Mesenchymal stem cell (in vitro differentiated cells and primary cell): Measurements from ENCODE around the gene HSP90AB1.
A peak's percentile ranks its signal among the peaks of the same experiment; 100 is the strongest.

ENCODE experiments used
- DNase-seq: peaks from one replicate; pipeline ENCODE4 v3.0.0-alpha.2; 2013
- H2AFZ ChIP-seq: one replicate; pipeline ENCODE4 v1.6.1; 2013; ENCODE audit warnings: low read depth, mild to moderate bottlenecking, control low read depth, inconsistent platforms, low read length, moderate library complexity
- H2AK5ac ChIP-seq: 2 replicates; pipeline ENCODE4 v1.6.1; 2013; ENCODE audit warnings: low read length, moderate library complexity, mild to moderate bottlenecking, inconsistent platforms; ENCODE audit not compliant: severe bottlenecking
- H2BK120ac ChIP-seq: one replicate; pipeline ENCODE4 v1.6.1; 2013; ENCODE audit warnings: low read depth, mild to moderate bottlenecking, inconsistent platforms, low read length, moderate library complexity
- H2BK12ac ChIP-seq, 2 experiments: one replicate each; pipeline ENCODE4 v1.6.1; 2013; ENCODE audit warnings: inconsistent platforms in 2 of 2, low read length in 2 of 2, mild to moderate bottlenecking in 2 of 2, moderate library complexity in 2 of 2, control low read depth in 1 of 2
- H2BK15ac ChIP-seq: one replicate; pipeline ENCODE4 v1.6.1; 2013; ENCODE audit warnings: mild to moderate bottlenecking, low read depth, inconsistent platforms; ENCODE audit not compliant: poor library complexity, severe bottlenecking
- H2BK5ac ChIP-seq: 2 replicates; pipeline ENCODE4 v1.6.1; 2013; ENCODE audit warnings: low read depth, mild to moderate bottlenecking, low read length, control low read depth, inconsistent platforms; ENCODE audit not compliant: poor library complexity, severe bottlenecking
- H3K14ac ChIP-seq, 2 experiments: one replicate each; pipeline ENCODE4 v1.6.1; 2013; ENCODE audit warnings: inconsistent platforms in 2 of 2, low read length in 2 of 2, control low read depth in 1 of 2, mild to moderate bottlenecking in 1 of 2, moderate library complexity in 1 of 2
- H3K18ac ChIP-seq, 2 experiments: one replicate each; pipeline ENCODE4 v1.6.1; 2013; ENCODE audit warnings: inconsistent platforms in 2 of 2, low read length in 2 of 2, control low read depth in 1 of 2, low read depth in 1 of 2, mild to moderate bottlenecking in 1 of 2
- H3K23ac ChIP-seq, 2 experiments: one replicate each; pipeline ENCODE4 v1.6.1; 2013; ENCODE audit warnings: inconsistent platforms in 2 of 2, low read length in 2 of 2, mild to moderate bottlenecking in 2 of 2, moderate library complexity in 2 of 2, control low read depth in 1 of 2
- H3K27ac ChIP-seq: 2 replicates; pipeline ENCODE4 v1.5.1; 2013; ENCODE audit warnings: mild to moderate bottlenecking, moderate library complexity, low read length, control low read depth, inconsistent platforms; ENCODE audit not compliant: poor library complexity, severe bottlenecking
- H3K27me3 ChIP-seq, 2 experiments: 2 replicates each; pipeline versions ENCODE4 v1.6.1 to v1.7.0; 2013; ENCODE audit warnings: low read length in 2 of 2, mild to moderate bottlenecking in 2 of 2, moderate library complexity in 2 of 2, control low read depth in 1 of 2, inconsistent platforms in 1 of 2; ENCODE audit not compliant: control insufficient read depth in 1 of 2, insufficient read depth in 1 of 2
- H3K36me3 ChIP-seq, 2 experiments: 2 replicates each; pipeline versions ENCODE4 v1.6.1 to v1.7.0; 2013; ENCODE audit warnings: low read length in 2 of 2, control low read depth in 1 of 2, inconsistent platforms in 1 of 2, low read depth in 1 of 2, mild to moderate bottlenecking in 1 of 2; ENCODE audit not compliant: insufficient read depth in 2 of 2, control insufficient read depth in 1 of 2
- H3K4ac ChIP-seq, 2 experiments: one replicate each; pipeline ENCODE4 v1.6.1; 2013; ENCODE audit warnings: inconsistent platforms in 2 of 2, low read length in 2 of 2, mild to moderate bottlenecking in 2 of 2, moderate library complexity in 2 of 2, control low read depth in 1 of 2, low read depth in 1 of 2
- H3K4me1 ChIP-seq: 2 replicates; pipeline ENCODE4 v1.6.1; 2013; ENCODE audit warnings: low read depth, low read length, control low read depth; ENCODE audit not compliant: control insufficient read depth, insufficient read depth
- H3K4me2 ChIP-seq: 2 replicates; pipeline ENCODE4 v1.6.1; 2013; ENCODE audit warnings: low read length, mild to moderate bottlenecking, inconsistent platforms; ENCODE audit not compliant: poor library complexity, severe bottlenecking
- H3K4me3 ChIP-seq, 2 experiments: 2 replicates each; pipeline versions ENCODE4 v1.5.1 to v1.7.0; 2013; ENCODE audit warnings: low read length in 2 of 2, mild to moderate bottlenecking in 2 of 2, control low read depth in 1 of 2, low read depth in 1 of 2; ENCODE audit not compliant: insufficient read depth in 1 of 2
- H3K79me1 ChIP-seq: replicated peaks from 2 replicates; pipeline ENCODE4 v1.6.1; 2013; ENCODE audit warnings: mild to moderate bottlenecking, control low read depth, low read length, inconsistent platforms; ENCODE audit not compliant: poor library complexity, severe bottlenecking
- H3K9ac ChIP-seq: 2 replicates; pipeline ENCODE4 v1.7.0; 2013; ENCODE audit warnings: mild to moderate bottlenecking, low read length, moderate library complexity
- H3K9me3 ChIP-seq: 2 replicates; pipeline ENCODE4 v1.7.0; 2013; ENCODE audit warnings: mild to moderate bottlenecking, low read length; ENCODE audit not compliant: control insufficient read depth
- H4K8ac ChIP-seq: one replicate; pipeline ENCODE4 v1.6.1; 2013; ENCODE audit warnings: inconsistent platforms, mild to moderate bottlenecking, low read length, moderate library complexity
- H4K91ac ChIP-seq: one replicate; pipeline ENCODE4 v1.6.1; 2013; ENCODE audit warnings: mild to moderate bottlenecking, low read length, inconsistent platforms
- WGBS: methylation state at CpG from one replicate; pipeline ENCODE4 v1.1.7; 2013; ENCODE audit warnings: mixed read lengths; 5-methylcytosine and 5-hydroxymethylcytosine counted together

Gene HSP90AB1

GRCh38 chr6:44260011-44260410, 13.1 kb downstream of the HSP90AB1 start:
- Histone ChIP-seq H4K8ac (no peak overlapping the region), H2BK12ac (no peak overlapping the region)
- WGBS = 97% methylated on average over 8 of the region's 8 CpGs

GRCh38 chr6:44260451-44261297, 13.8 kb downstream of the HSP90AB1 start:
- peaks cover 27% of the 10 kb centered on the region for H3K79me1 ChIP-seq
- H2AK5ac ChIP-seq = no peak overlapping the region
- no peak overlapping the region for H2AFZ ChIP-seq
- no peak overlapping the region for H3K4ac ChIP-seq
- H2BK15ac ChIP-seq = no peak overlapping the region
- H2BK120ac ChIP-seq = no peak overlapping the region
- no peak overlapping the region for H3K23ac ChIP-seq
- H3K4me2 ChIP-seq = no peak overlapping the region
- H3K9ac ChIP-seq = no peak overlapping the region
- H3K14ac ChIP-seq = no peak overlapping the region
- H4K91ac ChIP-seq = no peak overlapping the region
- H2BK12ac ChIP-seq = no peak overlapping the region
- H3K27ac ChIP-seq = no peak overlapping the region
- no peak overlapping the region for H3K4me3 ChIP-seq
- 93% methylated on average over 6 of the region's 6 CpGs for WGBS
- no peaks in the 10 kb centered on the region for H3K27me3 ChIP-seq
- peaks cover 38% of the 10 kb centered on the region for H3K4me1 ChIP-seq
- H3K36me3 ChIP-seq = peaks cover 30 to 36% of the 10 kb centered on the region in 2 experiments
- DNase-seq = no peak
- no peak overlapping the region for H3K18ac ChIP-seq
- no peaks in the 10 kb centered on the region for H3K9me3 ChIP-seq
- no peak overlapping the region for H2BK5ac ChIP-seq
- H4K8ac ChIP-seq = no peak overlapping the region

More at GRCh38 chr6:44260011-44260410, 13.1 kb downstream of the HSP90AB1 start:
- Histone ChIP-seq H2AK5ac (no peak overlapping the region), H3K4ac (no peak overlapping the region), H3K9ac (no peak overlapping the region), H4K91ac (no peak overlapping the region), H2BK15ac (no peak overlapping the region), H2BK120ac (no peak overlapping the region), H3K36me3 (peaks cover 37 to 41% of the 10 kb centered on the region in 2 experiments), H2AFZ (no peak overlapping the region), H3K9me3 (no peaks in the 10 kb centered on the region), H3K18ac (no peak overlapping the region), H3K4me2 (no peak overlapping the region), H3K14ac (no peak overlapping the region), H3K27ac (no peak overlapping the region), H3K4me3 (no peak overlapping the region), H3K4me1 (peaks cover 43% of the 10 kb centered on the region), H3K27me3 (no peaks in the 10 kb centered on the region), H2BK5ac (no peak overlapping the region), H3K23ac (no peak overlapping the region), H3K79me1 (peaks cover 27% of the 10 kb centered on the region)
- DNase-seq = no peak

- Histone ChIP-seq H2BK120ac (no peak overlapping the region), H3K4me3 (no peak overlapping the region), H4K8ac (no peak overlapping the region), H2AFZ (no peak overlapping the region), H3K18ac (no peak overlapping the region), H3K9ac (no peak overlapping the region), H3K23ac (no peak overlapping the region), H3K79me1 (peaks cover 27% of the 10 kb centered on the region), H2BK5ac (no peak overlapping the region), H4K91ac (no peak overlapping the region), H2BK12ac (no peak overlapping the region), H3K9me3 (no peaks in the 10 kb centered on the region), H2AK5ac (no peak overlapping the region), H3K4me1 (peaks cover 37% of the 10 kb centered on the region), H3K4ac (no peak overlapping the region), H3K27ac (no peak overlapping the region), H3K4me2 (no peak overlapping the region), H3K27me3 (peaks cover 0 to 1% of the 10 kb centered on the region in 2 experiments), H3K14ac (no peak overlapping the region), H2BK15ac (no peak overlapping the region), H3K36me3 (peaks cover 27 to 36% of the 10 kb centered on the region in 2 experiments)
- WGBS = 98% methylated on average over 8 of the region's 8 CpGs
- DNase-seq = no peak
These were observed 14.7 kb downstream of the HSP90AB1 start for GRCh38 chr6:44261581-44261980.

DNA sequence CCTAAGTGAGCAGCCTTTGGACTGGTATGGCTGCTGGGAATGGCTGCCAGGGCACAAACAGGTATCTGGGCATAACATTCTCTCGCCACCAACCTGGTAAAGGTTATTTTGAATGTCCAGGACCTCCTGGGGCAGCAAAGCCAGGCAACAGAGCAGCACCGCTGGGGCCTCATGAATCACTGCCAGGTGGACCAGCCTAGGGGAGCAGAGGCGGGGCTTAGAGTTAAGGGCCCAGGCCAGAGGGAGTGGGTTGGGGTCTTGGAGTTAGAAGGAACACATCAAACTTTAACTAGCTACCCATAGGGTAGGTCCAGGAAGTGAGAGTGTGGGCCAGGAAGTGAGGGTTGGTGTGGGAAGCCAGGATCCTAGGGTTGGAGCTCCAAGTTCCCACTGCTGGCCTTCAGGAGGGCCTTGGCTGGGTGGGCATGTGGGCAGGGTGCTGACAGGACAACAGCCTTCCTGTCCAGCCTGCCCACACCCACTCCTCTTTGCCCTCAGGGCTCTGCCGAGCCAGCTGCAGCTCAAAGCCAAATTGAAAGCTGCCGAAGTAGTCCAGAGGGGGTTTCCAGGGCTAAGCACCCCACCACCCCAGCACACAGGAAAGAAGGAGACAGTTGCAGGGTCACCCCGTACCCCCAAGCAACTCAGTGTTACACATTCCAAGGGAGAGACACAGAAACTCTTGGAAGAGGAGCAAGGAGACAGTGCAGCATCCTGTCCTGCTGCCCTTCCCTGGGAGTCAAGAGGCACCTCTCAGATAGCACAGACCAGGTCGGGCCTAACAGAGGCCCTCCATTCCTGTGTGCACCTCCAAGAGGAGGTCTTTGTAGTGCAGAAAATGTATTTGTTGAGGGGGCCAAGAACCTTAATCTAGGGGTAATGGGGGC, 15.8 kb downstream of the HSP90AB1 start:
- Histone ChIP-seq H3K36me3 (peaks cover 27 to 36% of the 10 kb centered on the region in 2 experiments), H3K4me2 (peak overlapping the region; percentile 95), H2AK5ac (peak overlapping the region; percentile 40), H3K23ac (no peak overlapping the region), H2BK5ac (no peak overlapping the region), H3K4ac (no peak overlapping the region), H4K8ac (peak overlapping the region; percentile 16), H3K27ac (peak overlapping the region; percentile 25), H2BK12ac (no peak overlapping the region), H2BK15ac (no peak overlapping the region), H3K9me3 (no peaks in the 10 kb centered on the region), H2AFZ (no peak overlapping the region), H3K79me1 (peaks cover 27% of the 10 kb centered on the region), H3K4me3 (peak overlapping the region in 1 of 2 experiments; percentile 92), H3K27me3 (peaks cover 0 to 8% of the 10 kb centered on the region in 2 experiments), H2BK120ac (no peak overlapping the region), H4K91ac (no peak overlapping the region), H3K4me1 (peaks cover 35% of the 10 kb centered on the region), H3K18ac (peak overlapping the region in 1 of 2 experiments; percentile 28), H3K14ac (no peak overlapping the region), H3K9ac (peak overlapping the region; percentile 63)
- WGBS = 85% methylated on average over 7 of the region's 7 CpGs
- DNase-seq = no peak
